ENCODE results near the gene MEMO1.

Gene MEMO1

GRCh38 chr2:32010670-32011484 is at the start of gene MEMO1:
Gene MEMO1 (minus strand): TSS chr2:32011008. CDS start chr2:32010247, 761 bp downstream.
- TF ChIP-seq, protein P1, sequence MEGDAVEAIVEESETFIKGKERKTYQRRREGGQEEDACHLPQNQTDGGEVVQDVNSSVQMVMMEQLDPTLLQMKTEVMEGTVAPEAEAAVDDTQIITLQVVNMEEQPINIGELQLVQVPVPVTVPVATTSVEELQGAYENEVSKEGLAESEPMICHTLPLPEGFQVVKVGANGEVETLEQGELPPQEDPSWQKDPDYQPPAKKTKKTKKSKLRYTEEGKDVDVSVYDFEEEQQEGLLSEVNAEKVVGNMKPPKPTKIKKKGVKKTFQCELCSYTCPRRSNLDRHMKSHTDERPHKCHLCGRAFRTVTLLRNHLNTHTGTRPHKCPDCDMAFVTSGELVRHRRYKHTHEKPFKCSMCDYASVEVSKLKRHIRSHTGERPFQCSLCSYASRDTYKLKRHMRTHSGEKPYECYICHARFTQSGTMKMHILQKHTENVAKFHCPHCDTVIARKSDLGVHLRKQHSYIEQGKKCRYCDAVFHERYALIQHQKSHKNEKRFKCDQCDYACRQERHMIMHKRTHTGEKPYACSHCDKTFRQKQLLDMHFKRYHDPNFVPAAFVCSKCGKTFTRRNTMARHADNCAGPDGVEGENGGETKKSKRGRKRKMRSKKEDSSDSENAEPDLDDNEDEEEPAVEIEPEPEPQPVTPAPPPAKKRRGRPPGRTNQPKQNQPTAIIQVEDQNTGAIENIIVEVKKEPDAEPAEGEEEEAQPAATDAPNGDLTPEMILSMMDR (IDR thresholded peaks at IDR 0.05) = no peak

- TF ChIP-seq, protein P1 (IDR thresholded peaks at IDR 0.05) = no peak
Measured at GRCh38 chr2:32060266-32060665, 49.5 kb upstream of the MEMO1 start.

DNA sequence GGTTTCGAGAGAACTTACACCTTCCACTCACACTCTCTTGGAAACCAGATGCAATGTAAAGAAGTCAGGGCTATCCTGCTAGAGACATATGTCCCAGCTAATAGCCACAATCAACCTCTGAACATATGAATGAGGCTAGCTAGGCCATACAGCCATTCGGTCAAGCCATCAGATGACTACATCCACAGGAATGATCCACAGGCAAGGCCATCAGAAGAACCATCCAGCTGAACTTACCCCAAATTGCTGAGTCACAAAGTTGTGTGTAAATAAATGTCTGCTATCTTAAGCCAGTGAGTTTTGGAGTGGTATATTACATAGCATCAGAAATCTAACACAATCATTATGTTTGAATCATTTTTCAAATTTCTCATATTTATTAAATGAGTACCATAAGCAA is 47.3 kb upstream of the MEMO1 start:
- TF ChIP-seq, protein P1 (IDR thresholded peaks at IDR 0.05) = no peak

- TF ChIP-seq, protein P1 (IDR thresholded peaks at IDR 0.05) = no peak
Measured at GRCh38 chr2:32051836-32052439, 41.1 kb upstream of the MEMO1 start.

DNA sequence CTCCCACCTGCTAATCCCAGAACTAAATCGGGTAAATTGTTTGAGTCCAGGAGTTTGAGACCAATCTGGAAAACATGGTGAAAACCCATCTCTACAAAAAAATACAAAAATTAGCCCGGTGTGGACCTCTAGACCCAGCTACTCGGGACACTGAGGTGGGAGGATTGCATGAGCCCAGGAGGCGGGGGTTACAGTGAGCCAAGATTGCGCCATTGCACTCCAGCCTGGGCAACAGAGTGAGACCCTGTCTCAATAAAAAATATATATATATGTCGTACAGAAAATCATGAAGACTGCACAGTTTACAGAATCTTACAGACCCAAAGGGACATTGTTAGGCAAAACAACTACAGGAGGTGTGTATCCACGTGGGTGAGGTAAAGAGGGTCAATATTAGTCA is 32.8 kb upstream of the MEMO1 start:
- TF ChIP-seq, protein P1 (IDR thresholded peaks at IDR 0.05) = no peak

DNA sequence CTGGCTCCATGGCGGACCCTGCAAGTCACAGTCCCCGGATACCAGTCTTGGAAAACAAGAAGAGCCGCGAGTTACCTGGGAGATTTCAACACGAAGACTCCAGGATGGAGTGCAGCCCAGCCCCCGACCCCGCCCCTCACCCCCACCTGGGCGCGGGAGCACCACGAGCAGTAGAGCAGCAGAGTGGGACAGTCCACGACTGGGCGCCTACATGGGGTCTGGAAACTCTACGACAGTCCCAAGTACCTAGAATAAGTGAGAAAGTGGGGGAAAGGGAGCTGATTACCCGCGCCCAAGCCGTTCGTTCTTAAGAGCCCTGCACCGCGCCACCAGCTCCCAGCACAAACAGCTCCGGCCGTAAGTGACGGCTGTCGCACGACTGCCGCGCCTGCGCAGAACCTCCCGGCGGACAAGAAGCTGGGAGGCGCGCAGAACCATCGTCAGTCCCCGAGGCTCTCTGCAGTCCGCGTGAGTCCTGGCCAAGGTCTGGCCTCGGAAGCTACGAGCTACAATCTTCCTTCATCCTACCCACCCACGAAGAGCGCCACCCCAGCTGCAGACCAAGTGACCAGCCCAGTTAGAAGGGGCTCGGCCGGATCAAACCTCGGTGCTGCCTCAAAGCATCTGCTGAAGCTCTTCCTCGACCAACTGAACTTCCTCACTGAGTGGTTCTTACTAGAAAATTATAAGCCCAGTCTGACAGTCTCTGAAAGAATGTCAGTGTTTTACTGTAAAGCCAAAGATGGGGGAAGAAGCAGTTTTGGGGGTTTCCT is 28.8 kb upstream of the MEMO1 start, which contains the start of gene DPY30:
Gene DPY30, minus strand, starts transcription at position 359 of the 773 bp plus-strand sequence. Its CDS starts 349 bp downstream, at position 10.
- TF ChIP-seq, protein P1 (IDR thresholded peaks at IDR 0.05) = no peak

DNA sequence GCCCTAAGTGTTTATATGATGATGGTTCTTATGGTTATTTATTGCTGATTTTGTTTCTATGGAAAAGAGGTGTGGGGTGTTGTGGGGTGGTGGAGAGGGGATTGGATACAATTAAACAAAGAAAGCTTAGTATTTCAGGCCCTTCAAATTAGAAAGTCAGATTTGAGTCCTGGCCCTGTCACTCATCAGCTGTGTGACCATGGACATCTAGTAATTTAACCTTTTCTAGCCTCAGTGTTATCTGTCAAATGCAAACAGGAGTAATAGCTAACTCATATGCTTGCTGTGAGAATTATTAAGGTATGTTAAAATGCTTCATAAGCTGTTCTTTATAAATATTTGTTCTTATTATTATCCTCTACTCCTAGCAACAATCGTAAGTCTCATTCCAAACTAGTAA is 2.1 kb upstream of the MEMO1 start:
- TF ChIP-seq, protein P1 (IDR thresholded peaks at IDR 0.05) = no peak

Data from LNCAP (cell line).